GM19240 (cell line): ENCODE data around the gene RNF215.

Experiments used
- DNase-seq: peaks from one replicate; pipeline ENCODE4 v3.0.0; 2011; ENCODE audit warnings: low spot score; ENCODE audit not compliant: insufficient read length

Gene RNF215

GRCh38 chr22:30397656-30398635 is 10.7 kb upstream of the RNF215 start:
- no peak for DNase-seq

GRCh38 chr22:30396871-30397655 is 9.9 kb upstream of the RNF215 start, which contains the start of gene SEC14L2:
Gene SEC14L2 (plus strand): TSS chr22:30397018. CDS start chr22:30397117, 99 bp downstream.
- DNase-seq: no peak

- DNase-seq: no peak
These were observed 6.7 kb upstream of the RNF215 start for GRCh38 chr22:30393885-30394284.

- DNase-seq: no peak
These were observed 6.1 kb upstream of the RNF215 start for GRCh38 chr22:30393322-30393680.

DNA sequence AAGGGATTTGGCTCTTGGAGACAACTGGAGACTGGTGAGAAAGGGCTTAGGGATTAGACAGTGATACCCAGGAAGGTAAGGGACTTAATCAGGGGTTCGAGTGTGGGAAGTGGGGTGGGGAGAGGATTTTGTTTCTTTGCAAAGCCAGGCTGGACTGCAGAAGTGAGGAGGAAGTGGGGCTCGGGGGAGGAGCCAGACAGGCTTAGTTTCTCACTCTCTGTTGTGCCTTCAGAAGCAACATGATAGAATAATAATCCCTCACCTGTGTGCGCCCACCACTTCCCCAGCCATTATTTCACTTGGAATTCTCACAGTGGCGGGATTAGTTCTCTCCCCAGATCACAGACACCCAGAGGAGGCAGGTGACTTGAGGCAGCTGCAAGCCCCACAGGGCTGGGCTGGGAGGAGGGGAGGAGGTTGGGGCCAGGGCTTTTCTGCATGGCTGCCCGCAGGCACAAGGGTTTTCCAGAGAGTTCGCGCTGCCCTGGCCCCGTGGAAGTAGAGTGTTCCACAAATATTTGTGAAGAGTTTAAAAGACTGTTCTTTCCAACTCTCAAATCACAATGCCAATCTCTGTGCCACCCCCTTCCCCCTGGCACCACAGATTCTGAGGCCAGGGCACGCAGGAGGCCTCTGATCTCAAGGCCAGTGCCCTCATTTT is 5.6 kb upstream of the RNF215 start:
- no peak for DNase-seq

- peak; percentile 70 for DNase-seq
These were observed 3.9 kb upstream of the RNF215 start for GRCh38 chr22:30390974-30391691.

GRCh38 chr22:30386608-30386959 is 627 bp downstream of the RNF215 start:
- DNase-seq: no peak

DNA sequence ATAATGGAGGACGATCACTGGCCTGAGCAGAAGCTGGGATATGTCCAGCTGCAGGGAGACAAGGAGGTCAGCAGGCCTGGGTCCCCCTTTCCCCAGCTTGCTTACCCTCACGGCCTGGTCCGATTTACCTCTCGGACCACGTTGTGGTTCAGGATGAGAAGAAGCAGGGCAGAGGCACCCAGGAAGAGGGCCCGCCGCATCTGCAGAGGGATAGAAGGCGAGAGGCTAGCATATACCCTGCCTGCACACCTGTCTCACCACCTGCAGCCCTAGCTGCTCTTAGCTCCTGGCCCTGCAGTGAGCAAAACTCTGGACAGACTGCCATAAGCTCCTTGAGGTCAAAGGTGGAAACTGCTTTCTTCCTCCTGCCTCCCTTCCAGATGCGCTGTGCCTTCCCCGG is 1.3 kb downstream of the RNF215 start:
- no peak for DNase-seq

DNA sequence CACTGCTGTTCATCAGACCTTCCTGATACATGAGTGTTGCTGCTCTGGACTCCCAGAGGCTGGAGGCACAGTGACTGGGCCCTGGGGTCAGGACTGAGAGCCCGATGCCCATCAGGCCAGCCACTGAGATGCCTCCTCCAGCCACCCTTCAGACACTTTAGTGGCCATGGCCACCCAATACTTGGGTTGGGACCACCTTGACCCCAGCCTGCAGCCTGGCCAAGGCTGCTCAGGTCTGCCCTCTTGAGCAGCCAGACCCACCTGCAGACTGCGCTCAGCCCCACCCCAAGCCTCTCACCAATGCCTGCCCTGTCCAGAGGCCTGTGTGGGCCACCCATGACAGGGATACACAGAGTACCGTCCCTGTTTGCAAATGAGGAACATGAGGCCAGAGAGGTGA is 4.2 kb downstream of the RNF215 start:
- no peak for DNase-seq

- no peak for DNase-seq
These were observed 4.9 kb downstream of the RNF215 start for GRCh38 chr22:30382340-30382739.

GRCh38 chr22:30381264-30381663 is 5.9 kb downstream of the RNF215 start:
- no peak for DNase-seq

DNA sequence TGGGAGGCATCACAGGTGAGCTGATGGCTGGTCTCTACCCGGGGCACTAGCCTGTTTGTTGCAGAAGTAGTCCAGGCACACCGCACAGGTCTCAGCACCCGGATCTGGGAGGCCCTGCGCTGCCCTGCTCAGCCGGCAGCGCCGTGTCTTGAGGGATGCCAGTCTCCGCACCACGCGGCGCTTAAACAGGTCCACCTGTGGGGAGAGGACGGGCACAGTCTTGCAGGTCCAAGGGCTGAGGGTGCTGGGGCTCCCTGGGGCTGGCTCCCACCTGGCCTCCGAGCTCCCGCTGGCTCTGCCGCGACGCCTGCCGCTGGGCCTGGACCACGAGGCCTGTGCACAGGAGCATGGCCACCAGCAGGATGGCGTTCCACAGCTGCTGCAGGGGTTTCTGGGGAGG is 7.2 kb downstream of the RNF215 start:
- no peak for DNase-seq

- DNase-seq: no peak
These were observed 11.8 kb downstream of the RNF215 start for GRCh38 chr22:30375312-30375849.

DNA sequence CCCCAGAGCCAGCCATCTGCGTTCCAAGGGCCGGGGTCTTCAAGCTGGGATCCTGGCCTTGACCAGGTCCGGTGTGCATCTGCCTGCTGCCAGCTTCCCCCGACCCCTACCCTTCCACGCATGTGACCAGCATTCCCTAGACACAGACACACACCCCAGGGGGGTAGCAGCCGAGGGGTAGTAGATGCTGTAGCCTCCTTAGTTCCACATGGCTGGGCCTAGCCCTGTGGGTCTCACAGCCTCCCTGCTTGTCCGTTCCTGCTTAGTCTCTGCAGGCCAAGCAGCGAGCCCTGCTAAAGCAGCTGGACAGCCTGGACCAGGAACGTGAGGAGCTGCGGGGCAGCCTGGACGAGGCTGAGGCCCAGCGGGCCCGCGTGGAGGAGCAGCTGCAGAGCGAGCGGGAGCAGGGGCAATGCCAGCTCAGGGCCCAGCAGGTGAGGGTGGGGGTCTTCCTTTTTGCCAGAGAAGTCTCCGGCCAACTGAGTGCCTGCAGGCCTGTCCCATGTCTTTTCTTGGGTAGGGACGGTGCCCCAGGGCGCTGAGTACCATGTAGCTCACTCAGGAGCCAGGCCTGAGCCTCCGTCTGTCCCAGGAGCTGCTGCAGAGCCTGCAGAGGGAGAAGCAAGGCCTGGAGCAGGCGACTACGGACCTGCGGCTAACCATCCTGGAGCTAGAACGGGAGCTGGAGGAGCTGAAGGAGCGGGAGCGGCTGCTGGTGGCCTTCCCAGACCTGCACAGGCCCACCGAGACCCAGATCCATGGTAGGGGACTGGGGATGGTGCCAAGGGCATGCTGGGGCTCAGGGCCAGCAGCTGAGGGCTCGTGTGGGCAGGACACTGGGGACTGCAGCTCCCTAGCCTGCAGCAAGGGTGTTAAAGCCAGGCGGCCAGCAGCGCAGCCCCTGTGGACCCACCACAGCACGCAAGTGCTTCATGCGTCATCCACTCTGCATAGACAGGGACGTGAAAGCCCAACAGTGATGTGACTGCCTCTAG is 13.6 kb downstream of the RNF215 start:
- no peak for DNase-seq

DNA sequence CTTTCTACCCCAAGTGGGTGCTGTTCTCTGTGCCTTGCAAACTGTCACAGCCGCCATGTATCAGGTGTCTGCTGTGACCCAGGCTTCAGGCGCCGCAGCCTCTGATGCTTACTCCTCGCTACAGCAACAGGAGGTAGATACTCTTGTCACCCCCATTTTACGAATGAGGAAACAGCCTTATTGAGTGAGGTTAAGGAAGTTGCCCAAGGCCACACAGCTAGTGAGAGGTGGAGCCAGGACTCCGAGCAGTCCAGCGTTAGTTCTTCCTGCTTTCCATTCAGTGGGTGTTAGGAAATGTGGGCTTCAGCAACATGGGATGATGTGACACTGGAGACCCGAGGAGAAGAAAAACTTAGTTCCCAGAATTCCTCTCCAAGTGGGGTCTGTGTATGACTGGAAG is 14.3 kb downstream of the RNF215 start:
- no peak for DNase-seq

GRCh38 chr22:30371981-30372380 is 15.2 kb downstream of the RNF215 start:
- no peak for DNase-seq

DNA sequence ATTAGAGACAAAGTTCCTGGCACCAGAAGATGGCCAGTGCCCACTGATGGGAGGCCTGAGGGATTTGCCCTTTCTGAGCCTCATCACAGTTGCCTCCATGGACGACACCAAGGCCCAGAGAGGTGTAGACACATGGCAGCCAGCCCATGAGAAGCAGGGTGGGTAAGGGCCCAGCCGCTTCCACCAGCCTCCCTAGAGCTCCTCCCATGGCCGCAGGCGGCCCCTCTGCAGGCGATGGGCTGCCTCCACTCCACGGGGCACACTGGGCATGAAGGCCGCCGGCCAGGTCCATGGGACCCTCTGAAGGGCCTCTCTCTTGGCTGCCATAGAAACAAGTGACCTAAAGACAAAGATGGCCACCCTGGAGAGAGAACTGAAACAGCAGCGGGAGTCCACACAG is 15.9 kb downstream of the RNF215 start:
- DNase-seq: no peak

DNA sequence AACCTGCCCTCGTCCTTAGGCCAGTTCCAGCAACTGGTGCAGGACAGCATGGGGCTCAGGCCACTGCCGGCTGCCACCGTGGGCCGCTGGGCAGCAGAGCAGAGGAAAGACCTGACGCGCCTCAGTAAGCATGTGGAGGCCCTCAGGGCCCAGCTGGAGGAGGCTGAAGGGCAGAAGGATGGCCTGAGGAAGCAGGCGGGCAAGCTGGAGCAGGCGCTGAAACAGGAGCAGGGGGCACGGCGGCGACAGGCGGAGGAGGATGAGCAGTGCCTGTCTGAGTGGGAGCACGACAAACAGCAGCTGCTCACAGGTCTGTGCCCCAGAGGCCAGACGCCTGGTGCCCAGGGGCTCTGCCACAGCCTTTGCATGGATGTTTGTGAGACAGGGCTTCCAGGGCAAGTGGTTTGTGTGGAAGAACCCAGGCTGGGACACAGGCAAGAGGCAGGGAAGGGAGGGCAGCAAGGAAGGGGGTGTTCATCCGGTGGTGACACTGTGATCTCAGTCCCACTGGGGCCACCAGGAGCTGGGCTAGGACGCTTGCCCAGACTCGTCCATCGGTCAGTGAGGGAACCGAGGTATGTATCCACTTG is 16.5 kb downstream of the RNF215 start:
- no peak for DNase-seq

DNA sequence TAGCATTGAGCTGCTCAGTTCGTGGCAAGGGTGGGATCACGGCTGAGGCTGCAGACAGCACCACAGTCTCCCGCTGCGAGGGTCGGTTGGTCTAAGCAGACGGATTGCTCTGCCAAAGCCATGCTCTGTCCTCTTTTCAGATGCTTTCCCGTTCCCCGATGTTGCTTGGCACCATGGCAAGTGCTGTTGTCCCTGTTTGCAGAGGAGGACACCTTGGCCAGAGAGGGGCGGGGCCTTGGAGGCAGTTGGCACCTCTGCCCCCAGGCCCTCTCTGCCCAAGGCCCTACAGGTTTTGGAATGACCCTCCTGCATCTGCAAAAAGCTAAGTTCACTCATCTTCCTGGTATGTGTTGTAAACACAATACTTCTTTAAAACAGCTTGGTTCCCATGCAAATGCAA is 18.8 kb downstream of the RNF215 start:
- DNase-seq: no peak
